GM18507 (cell line): ENCODE data around the gene UNC45B.
"Not testable (repeated sequence)": the region's sequence is repeated elsewhere in the genome, so short reads cannot be mapped to it uniquely, and the experiment has no call there.

Experiments
- DNase-seq: peaks from one replicate; pipeline ENCODE4 v3.0.0; 2011; ENCODE audit warnings: low read depth; ENCODE audit not compliant: insufficient read length; ENCODE audit errors: extremely low spot score
- FAIRE-seq: peaks from 2 replicates; lab custom pipeline; 2011; peaks lifted over from hg19 to GRCh38; lab: Jason Lieb, UNC

UNC45B gene

DNA sequence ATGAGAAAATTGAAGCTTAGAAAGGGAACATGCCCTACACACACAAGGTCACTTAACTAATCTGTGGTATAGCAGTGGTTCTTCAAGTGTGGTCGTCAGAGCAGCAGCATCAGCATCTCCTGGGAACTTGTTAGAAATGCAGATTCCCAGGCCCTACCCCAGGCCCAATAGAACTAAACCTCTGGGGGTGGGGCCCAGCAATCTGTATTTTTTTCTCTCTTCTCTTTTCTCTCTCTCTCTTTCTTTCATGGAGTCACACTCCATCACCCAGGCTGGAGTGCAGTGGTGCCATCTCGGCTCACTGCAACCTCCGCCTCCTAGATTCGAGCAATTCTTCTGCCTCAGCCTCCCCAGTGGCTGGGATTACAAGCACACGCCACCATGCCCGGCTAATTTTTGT is 9.4 kb upstream of the UNC45B start:
- DNase-seq (no peak), FAIRE-seq (no peak)

DNA sequence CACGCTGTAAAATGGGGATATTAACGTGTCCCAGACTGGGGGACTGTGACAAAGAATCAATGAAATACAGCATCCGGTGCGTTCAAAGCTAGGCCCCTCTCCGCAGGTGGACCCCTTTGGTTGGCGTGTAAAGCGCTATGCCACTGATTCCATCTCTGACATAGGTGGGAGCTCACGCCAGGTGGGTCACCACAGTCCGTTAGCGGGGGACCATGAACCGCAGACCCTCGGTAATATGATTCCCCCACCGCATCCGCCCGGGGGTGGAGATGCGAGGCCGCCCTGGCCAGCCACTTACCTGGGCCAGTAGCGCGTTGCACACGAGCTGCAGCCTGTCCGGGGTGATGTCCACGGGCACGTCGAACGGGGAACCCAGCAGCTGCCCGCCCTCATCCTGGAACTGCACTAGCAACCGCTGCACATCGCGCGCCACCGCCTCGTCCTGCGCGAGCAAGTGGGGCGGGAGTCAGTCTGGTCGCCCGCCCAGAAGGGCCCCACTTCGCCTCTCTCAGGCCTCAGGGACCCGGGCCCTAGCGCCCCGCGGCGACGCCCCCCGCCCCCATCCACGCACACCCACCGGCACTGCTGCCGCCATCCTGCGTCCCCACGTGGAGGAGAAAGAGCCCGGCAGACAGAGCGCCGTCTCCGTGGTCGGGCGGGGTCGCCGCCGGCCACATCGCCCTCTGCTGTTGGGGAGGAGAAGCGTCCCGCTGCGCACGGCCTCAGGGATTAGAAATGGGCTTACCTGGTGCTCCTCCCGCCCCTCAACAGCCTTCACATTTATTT is 5.7 kb upstream of the UNC45B start, which contains the start of gene NLE1:
NLE1 (minus strand) TSS at position 623 of the 786 bp plus-strand sequence; CDS start at position 595, 28 bp downstream.
- DNase-seq (peak; percentile 90), FAIRE-seq (peak; percentile 76)

DNA sequence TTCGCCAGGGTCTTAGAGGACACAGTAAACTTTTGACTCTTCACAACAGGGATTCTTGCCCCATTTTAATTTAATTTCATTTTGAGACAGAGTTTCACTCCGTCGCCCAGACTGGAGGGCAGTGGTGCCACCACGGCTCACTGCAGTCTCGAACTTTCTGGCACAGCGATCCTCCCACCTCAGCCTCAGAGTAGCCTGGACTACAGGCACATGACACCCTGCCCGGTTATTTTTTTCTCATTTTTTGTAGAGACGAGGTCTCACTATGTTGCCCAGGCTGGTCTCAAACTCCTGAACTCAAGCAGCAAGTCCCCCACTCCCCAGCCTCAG is 5.2 kb upstream of the UNC45B start:
- DNase-seq (no peak), FAIRE-seq (no peak)

DNA sequence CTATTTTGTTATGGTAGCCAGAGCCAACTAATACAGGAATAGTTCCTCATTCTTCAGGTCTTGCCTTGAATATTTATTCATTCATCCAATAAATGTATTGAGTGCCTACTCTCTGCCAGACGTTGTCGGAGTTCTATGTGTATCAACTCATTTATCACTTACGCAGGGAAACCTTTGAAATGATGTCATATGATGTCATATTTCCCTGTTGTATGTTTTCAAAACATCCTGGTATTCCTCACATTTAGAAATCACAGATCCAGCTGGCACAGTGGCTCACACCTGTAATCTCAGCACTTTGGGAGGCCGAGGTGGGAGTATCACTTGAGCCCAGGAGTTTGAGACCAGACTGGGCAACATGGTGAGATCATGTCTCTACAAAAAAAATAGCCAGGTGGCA is 2.8 kb upstream of the UNC45B start:
- DNase-seq (no peak), FAIRE-seq (no peak)

DNA sequence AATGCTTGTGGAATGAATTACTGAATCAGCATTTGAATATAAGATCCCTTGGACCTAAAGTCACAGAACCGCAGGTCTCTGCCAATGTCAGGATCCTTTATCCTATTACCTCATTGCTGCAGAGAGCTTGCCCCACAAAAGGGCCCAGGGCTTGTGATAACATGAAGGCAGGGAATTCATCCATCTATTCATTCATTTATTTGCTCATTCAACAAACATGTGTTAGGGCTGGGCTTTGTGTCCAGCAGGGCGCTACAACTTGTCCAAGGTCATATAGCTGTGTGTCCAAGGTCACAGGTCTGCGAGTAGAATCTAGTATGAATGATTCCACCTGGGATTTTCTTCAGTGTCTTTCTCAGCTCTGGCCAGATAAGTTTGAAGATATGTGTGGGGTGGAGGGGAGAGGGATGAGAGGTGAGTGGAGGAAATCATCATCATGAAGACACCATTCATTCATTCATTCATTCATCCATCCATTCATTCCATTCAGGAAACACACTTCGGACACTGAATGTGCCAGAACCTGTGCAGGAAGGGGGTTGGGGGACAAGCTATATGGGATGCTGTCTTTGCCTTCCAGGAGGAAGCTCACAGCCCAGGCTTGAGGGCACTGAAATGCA is 1.3 kb upstream of the UNC45B start:
- FAIRE-seq (no peak), DNase-seq (no peak)

DNA sequence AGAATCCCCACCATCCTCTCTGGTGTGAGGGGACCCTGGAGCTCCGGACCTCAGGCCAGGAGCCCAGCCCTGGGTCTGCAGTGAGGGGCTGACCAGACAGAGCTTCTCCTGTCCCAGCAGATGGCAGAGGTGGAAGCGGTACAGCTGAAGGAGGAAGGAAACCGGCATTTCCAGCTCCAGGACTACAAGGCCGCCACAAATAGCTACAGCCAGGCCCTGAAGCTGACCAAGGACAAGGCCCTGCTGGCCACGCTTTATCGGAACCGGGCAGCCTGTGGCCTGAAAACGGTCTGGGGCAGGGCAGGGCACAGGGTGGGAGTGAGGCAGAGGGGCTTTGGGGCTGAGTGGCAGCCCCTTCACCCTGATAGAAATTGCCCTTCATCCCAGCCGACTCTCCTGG is 527 bp downstream of the UNC45B start:
- no peak for DNase-seq
- FAIRE-seq, result no peak

DNA sequence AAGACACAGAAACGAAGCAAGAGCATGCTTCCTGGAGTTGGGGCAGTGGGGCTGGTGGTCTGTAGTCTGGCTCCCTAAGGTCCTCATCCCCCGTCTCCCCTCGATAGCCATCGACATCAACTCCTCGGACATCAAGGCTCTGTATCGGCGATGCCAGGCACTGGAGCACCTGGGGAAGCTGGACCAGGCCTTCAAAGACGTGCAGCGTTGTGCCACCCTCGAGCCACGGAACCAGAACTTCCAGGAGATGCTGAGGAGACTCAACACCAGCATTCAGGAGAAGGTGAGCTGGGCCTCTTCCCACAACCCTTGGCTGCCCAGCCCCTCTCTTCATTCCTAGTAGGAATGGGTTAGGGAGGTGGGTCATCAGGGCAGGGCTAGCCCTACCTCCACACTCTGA is 2.3 kb downstream of the UNC45B start:
- no peak for FAIRE-seq
- DNase-seq, result no peak

DNA sequence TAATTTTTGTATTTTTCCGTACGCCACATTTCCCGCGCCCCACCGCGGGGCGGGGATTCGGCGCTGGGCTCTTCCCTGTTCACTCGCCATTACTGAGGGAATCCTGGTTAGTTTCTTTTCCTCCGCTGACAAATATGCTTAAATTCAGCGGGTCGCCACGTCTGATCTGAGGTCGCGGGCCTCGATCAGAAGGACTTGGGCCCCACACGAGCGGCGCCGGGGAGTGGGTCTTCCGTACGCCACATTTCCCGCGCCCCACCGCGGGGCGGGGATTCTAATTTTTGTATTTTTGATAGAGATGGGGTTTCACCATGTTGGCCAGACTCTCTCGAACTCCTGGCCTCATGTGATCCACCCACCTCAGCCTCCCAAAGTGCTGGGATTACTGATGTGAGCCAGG is 3.5 kb downstream of the UNC45B start:
- not testable (repeated sequence) for FAIRE-seq

DNA sequence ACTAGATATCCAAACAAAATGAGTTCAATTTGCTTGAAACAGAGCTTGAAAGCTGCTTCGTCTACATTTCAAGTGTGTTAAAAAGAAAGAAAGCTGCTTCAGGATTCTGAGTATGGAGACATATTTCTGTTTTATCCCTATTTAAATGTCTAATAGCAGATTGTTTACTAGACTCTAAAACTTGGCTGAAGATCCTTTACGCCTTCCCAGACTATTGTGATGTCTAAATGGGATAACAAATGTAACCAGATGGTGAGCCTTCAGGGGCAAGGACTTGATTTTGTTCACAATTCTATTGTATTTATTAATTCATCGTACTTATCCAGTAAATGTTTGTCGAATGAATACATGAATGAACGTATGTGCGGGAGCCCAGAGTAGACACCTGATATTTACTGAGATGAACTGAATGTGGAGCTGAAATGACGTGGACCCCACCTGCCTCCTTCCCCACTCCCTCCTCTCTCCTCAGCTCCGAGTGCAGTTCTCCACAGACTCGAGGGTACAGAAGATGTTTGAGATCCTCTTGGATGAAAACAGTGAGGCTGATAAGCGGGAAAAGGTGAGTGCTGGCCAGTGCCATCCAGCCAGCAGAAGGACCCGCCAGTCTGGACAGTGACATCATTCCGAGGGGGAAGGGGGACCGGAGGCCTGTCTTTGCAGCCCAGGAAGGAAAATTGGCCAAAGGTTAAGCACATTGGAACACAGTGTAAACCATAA is 5.0 kb downstream of the UNC45B start:
- FAIRE-seq, result no peak
- DNase-seq, result no peak

More for the DNA sequence above, 3.5 kb downstream of the UNC45B start:
- DNase-seq, result not testable (repeated sequence)

DNA sequence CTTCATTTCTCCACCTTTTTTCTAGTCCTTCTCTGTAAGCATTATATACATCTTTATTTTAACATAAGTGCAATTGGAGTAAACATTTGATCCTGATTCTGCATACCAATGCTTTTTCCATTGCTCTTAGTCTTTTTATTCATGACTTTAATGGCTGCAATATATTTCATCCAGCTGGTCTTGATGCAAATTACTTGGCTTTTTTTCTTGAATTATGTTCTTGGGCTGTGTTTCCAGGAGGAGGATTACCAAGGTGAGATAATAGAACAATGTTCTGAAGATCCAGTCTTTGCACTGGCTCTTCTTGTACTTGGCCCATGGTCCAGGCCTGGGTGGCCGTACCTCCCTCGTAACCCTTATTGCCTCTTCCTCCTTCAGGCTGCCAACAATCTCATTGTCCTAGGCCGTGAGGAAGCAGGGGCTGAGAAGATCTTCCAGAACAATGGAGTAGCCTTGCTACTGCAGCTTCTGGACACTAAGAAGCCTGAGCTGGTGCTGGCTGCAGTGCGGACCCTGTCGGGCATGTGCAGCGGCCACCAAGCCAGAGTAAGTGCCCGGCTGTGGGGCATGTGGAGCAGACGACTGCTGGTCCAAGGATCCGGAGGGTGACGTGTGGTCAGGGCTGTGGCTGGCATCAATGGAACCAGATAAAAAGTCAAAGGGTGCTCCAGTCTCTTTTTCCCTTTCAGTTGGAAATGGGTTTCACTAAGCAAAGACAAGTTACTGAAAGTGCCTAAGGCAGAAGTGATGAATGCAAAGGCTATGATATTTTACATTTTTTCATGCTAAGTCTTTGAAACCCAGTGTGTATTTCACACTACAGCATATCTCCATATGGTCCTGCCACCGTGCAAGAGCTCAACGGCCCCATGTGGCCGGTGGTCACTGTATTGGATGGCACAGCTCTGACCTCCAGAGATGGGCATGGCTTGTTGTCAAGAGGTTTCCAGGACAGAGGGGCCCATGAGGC is 6.9 kb downstream of the UNC45B start:
- FAIRE-seq (no peak), DNase-seq (no peak)

DNA sequence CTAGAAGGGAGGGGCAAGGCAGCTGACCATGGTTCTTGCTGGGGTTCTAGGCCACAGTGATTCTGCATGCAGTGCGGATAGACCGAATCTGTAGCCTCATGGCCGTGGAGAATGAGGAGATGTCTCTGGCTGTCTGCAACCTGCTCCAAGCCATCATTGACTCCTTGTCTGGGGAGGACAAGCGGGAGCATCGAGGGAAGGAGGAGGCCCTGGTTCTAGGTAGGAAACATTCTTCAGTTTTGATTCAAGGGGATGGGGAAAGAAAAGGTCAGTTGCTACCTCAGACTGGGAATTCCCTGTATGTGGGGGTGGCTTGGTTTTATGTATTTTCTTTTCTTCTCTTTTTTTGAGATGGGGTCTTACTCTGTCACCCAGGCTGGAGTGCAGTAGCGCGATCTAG is 7.6 kb downstream of the UNC45B start:
- DNase-seq (no peak), FAIRE-seq (no peak)

DNA sequence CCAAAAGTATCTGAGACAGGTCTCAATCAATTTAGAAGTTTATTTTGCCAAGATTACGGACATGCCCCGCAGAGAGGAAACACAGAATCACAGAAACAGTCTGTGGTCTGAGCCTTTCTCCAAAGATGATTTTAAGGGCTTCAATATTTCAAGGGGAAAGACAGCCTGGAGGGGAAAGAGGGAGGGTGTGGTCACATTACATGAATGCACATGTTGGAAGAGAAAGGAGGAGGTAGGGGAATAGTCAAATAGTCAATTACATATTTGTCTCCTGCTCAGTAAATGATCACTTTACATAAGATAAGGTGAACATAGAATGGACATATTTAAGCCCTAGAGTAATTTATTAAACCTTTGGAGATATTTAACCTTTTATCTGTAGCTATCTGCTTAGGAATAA is 12.3 kb downstream of the UNC45B start:
- FAIRE-seq (no peak), DNase-seq (no peak)

DNA sequence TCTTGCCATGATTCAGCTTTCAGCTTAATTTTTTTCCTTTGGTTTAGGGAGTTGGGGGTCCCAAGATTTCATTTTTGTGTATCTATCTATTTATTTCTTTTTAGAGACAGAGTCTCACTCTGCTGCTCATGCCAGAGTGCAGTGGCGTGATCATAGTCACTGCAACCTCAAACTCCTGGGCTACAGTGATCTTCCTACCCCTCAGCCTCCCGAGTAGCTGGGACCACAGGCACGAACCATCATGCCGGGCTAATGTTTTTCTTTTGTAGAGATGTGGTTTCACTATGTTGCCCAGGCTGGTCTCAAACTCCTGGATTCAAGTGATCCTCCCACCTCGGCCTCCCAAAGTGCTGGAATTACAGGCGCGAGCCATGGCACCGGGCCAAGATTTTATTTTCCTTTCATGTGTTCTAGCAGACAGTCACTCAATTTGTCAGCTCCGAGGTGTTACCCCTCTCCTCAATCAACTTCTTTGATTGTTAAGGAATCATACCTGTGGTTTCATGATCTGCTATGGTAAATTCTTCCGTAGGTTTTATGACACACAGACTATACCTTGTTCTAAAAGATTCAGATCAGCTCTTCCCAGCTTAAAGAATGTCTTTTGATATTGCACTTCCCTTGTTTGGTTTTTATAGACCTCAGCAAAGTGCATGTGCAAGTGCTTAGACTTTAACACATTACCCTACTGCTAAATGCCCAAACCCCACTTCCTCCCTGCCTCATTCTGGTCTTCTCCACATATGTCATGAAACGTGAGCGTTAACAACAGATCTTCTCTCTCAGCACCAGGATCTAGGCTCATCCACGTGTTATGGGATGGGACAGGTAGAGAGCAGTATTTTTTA is 13.0 kb downstream of the UNC45B start:
- DNase-seq (no peak), FAIRE-seq (no peak)

DNA sequence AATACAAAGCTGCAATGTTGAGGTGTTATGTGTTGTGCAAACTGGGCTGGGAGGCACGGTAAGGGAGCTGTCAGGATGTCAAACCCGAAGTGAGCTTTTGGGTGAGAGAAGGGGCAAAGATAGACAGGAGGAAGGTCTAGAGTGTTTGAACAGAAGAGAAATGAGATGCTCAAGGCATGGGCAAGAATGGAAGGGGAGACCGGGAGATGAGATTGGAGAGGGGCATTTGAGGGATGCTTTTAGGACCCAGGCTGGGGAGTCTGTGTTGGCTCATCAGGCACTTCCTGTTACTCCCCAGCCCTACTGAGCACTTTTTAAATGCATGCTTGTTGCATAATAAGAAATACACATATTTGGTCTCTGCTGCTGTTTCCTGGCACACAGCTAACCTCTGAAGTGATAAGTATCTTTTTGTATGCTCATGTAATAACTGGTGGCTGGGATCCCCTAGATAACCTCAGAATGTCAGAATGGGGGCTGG is 13.7 kb downstream of the UNC45B start:
- FAIRE-seq (no peak), DNase-seq (no peak)

DNA sequence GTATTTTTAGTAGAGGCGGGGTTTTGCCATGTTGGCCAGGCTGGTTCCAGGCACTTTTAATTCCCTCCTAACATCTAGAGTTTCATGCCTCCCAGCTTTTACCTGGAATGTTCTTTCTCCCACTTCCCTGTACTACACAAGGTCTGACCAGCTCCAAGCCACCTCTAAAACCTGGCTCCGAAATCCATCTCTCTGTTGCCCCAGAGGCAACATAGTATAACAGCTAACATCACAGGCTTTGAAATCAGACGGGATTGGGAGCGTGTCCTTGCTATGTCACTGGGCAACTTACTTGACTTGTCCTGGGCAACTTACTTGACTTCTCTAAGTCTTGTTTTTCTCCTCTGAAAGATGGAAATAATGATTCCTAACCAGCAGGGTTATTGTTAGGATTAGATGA is 15.1 kb downstream of the UNC45B start:
- no peak for DNase-seq
- no peak for FAIRE-seq

DNA sequence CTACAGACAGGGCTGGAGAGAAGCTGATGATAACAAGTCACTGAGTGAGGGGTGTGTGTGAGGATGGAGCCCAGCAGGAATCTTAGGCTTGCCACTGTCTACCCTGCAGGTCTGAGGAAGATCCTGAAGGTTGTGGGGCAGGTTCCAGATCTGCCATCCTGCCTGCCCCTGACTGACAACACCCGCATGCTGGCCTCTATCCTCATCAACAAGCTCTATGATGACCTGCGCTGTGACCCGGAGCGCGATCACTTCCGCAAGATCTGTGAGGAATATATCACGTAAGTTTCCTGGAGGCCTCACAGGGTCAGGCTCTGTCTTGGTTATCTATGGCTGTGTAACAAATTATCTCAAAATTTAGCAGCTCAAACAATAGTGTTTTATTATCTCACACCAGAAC is 16.3 kb downstream of the UNC45B start:
- FAIRE-seq, result no peak
- no peak for DNase-seq

DNA sequence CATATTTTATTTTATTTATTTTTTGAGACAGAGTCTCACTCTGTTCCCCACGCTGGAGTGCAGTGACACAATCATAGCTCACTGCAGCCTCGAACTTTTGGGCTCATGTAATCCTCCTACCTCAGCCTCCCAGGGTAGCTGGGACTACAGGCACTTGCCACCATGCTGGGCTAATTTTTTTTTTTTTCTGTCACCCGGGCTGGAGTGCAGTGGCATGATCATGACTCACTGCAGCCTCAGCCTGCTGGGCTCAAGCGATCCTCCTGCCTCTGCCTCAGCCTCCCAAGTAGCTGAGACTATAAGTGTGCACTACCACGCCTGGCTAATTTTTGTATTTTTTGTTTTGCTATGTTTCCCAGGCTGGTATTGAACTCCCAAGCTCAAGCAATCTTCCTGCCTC is 17.1 kb downstream of the UNC45B start:
- DNase-seq, result no peak
- no peak for FAIRE-seq

DNA sequence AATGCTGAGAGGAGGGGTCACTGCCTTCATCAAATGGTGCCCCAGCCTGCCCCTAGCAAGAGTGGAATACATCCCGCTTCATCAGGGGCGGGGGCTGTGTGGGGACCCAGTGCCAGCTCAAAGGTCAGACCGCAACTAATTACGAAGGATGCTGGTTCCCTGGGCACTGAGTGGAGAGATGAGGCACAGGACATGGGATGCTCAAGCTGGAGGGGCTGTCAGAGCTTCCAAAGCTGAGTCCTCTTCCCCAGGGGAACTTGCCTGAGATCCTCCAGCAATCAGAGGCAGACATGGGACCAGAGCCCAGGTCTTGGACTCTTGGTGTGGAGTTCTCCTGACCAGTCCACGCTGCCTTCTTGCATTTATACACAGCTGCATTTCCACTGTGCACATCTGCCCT is 18.9 kb downstream of the UNC45B start:
- no peak for FAIRE-seq
- no peak for DNase-seq

DNA sequence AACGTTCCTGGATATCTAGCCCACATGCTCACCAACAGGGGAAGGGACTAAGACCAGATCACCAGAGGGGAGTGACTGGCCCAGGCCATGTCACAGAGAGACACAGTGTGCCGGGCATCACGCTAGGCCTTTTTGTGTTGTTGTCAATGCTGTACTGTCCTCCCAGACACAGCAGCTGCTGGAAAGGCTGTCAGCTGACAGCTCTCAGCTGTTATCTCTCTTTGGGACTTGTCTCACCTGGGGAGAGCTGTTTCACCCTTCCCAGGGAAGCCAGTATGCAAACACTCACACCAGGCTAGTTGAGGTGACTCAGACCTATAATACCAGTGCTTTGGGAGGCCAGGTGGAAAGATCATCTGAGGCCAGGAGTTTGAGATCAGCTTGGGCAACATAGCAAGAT is 19.4 kb downstream of the UNC45B start:
- no peak for FAIRE-seq
- no peak for DNase-seq
